Measurements from ENCODE around the gene HOXB4.

DNA sequence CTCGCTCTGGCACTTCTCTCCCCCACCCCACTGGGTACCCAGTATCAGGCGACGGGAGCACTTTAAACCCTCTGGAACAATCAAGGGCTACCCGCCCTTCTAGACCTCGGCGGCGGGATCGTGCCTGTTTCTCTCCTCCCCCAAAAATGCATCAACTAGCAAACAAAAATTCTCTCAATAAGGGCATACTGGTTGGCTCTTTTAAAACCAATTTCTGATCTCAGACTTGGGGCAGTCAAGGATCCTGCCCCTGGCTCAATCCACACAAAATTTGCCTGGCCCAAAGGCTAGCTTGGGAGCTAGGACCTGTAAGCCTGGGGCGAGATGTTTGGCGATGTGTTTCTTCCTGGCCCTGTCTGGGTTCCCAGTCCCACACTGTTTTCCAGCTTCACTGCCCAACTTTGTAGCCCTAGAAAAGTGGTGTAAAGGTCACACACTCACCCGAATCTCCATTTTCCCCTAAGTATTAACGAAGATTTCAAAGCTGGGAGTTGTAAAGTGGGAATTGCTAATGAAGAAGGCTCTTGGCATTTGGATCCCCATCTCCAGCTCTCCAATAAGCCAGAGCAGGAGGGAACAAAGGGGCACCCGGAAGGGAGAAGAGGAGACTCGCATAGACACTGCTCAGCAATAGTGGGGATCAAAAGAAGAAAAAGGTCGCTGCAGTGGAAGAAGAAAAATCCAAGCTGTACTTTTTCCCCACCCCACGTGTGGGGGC is 18.9 kb downstream of the HOXB4 start:
- TF ChIP-seq, protein P1, sequence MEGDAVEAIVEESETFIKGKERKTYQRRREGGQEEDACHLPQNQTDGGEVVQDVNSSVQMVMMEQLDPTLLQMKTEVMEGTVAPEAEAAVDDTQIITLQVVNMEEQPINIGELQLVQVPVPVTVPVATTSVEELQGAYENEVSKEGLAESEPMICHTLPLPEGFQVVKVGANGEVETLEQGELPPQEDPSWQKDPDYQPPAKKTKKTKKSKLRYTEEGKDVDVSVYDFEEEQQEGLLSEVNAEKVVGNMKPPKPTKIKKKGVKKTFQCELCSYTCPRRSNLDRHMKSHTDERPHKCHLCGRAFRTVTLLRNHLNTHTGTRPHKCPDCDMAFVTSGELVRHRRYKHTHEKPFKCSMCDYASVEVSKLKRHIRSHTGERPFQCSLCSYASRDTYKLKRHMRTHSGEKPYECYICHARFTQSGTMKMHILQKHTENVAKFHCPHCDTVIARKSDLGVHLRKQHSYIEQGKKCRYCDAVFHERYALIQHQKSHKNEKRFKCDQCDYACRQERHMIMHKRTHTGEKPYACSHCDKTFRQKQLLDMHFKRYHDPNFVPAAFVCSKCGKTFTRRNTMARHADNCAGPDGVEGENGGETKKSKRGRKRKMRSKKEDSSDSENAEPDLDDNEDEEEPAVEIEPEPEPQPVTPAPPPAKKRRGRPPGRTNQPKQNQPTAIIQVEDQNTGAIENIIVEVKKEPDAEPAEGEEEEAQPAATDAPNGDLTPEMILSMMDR (IDR thresholded peaks at IDR 0.05), result no peak
- no peak for TF ChIP-seq POLR2A (IDR thresholded peaks at IDR 0.05)
